GM18511 (cell line): Measurements from ENCODE around the gene SYNGR3.

Experiments used
- ATAC-seq: cut with Tn5 transposase; IDR thresholded peaks from one replicate; pipeline ENCODE4 v1.9.1; 2021; ENCODE audit warnings: mild to moderate bottlenecking, moderate library complexity; ENCODE audit not compliant: unreplicated experiment

Gene SYNGR3

DNA sequence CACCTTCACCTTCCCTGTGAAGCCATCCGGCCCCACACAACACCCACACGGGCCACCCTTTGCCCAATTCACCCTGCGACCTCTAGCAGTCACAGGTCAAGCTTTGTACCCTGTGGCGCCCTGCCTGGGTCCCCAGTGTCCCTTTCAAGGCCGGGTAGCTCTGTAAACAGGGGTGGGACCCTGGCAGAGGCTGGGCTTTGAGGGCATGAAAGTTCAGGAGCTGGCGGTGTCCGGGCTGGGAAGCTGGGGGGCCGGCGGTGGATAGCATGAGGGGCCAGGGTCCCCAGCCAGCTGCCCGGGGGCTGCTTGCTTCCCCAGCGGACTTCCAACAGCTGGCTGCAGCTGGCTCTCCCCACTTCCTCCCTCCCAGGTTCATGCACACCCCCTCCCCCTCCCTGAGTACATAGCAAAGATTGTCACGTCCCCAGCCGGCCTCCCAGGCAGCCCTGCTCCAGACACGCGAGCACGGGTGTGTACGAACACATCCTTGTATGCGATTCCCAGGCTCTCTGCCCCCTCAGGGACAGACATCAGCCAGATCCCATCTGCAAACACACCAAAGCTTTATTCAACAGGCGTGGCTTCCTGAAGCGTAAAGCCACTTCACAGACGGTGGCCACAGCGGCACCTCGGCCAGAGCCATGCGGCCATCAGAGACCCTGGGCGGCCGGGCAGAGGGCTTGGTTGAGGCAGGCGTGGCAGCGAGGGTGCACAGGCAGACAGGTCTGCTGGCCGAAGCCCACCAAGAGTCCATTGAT, 49.7 kb downstream of the SYNGR3 start:
- ATAC-seq, result no peak

DNA sequence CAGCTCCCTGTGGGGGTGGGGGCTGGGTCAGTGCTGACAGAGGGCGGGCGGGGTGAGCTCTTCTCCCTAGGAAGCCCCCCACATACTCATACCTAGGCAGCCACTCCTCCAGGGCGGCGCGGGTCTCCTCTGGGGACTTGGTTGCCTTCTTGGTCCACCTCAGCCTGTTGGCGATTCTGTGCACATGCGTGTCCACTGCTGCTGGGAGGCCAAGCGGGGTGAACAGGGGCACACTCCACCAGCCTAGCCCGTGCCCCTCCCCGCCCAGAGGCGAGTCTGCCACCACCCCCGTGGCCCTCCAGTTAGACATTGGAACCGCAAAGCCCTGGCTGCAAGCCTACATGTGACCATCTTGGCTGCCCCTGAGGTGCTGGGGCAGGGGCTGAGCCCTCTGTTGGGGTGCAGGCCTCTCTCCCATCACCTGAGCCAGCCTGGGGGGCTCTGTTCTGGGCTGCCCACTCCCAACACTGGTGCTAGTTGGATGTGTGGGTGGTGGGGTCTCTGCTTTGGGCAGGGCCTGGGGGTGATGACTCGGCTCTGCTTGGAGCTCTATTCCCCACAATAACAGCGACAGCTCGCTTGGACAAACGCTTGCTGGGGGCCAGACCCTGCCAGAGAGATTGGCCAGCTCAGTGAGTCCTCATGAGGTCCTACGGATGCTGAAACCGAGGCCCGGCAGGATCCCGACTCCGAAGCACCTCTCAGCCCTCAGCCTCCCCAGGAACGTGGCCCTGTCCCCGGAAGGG, 50.4 kb downstream of the SYNGR3 start:
- ATAC-seq, result no peak

DNA sequence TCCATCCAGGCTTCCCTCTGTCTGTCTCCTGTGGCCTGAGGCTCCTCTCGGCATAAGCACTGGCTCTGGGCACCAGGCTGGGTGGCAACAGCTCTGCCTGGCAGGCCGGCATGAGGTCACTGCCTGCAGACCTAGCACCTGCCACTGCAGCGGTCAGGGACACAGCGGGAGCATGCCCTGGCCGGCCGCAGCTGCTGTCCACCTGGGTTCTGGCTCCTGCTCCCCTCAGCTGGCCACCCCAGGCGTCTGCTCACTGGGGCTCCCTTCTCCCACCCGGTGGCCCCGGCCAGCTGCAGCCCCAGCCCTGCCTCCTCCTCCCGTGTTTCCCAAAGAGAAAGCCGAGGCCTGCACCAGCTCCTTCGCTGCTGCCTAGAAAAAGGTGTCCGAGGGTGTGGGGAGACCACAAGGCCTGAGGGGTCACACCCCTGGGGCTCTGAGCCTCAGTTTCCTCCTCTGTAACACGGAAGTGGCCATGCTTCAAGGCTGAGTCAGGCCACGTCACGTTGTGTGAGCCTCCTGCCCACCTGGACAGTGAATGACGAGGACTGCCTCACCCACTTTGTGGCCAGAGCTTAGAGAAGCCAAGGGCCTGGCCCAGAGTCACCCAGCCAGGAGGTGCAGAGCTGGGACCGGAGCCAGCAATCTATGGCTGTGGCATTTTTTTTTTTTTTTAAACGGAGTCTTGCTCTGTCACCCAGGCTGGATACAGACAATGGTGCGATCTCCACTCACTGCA, 51.2 kb downstream of the SYNGR3 start:
- no peak for ATAC-seq

DNA sequence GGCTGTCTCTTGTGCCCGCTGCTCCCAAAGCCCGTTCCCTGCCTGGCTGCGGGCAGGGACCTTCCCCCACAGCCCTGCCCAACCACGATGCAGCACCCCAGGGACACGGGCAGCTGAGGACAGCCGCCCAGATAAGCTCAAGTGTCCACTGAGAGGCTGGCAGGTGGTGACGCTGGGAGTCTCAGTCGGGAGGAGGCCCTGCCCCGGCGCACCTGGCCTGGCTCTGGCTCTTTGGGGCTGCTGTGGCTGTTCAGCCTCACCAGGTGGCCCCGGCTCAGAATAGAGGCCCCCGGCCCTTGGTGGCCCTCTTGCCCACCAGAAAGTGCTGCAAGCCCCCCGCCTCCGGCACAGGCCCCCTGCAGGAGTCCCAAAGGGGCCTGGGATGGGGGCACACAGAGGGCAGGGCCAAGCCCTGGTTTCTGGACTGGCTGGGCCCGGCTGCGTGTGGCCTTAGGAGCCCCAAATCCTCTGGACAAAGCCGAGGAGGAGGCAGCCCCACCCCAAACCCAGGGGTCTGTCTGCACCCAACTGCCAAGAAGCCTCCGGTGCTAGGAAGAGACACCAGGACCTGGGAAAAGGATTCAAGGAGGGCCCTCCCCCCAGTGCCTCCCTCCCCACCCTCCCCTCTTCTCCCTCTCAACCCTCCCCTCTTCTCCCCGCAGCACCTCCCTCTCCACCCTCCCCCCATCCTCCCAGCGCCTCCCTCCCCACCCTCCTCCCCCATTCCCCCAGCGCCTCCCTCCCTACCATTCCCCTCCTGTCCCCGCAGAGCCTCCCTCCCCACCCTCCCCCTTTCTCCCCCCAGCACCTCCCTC, 52.6 kb downstream of the SYNGR3 start:
- no peak for ATAC-seq

DNA sequence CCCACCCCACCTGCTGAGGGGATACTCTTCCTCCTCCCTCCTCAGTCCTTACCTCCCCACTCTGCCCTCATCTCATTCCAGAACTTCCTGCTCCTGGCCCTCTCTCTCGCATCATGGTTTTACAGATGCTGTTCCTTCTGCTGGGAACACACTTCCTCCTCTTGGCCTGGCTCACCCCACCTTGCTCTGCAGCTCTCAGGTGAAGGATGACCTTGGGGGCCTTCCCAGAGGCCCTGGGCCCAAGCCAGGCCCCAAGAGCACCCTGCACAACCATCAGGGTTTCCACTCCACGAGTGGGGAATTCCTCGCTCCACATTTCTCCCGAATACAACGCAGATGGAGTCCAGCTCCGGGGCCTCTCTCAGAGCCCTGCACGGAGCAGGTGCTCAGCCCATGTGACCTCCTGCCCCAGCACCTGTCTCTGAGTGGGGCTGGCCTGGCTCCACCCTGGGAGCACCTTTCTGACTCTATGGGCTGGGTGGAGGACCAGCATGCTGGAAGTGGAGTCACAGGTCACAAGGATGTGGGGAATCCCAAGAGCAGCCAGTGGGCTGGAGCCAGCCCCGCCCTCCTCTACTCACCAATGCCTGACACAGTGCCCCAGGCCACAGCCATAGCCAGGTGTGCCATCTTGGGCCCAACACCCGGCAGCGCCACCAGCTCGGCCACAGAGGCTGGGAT, 53.4 kb downstream of the SYNGR3 start:
- ATAC-seq, result no peak
